Ecto neural progenitor cell (in vitro differentiated cells): ENCODE measurements around the gene DPH1.

Experiments
- DNase-seq: peaks from one replicate; pipeline ENCODE4 v3.0.0-alpha.2; 2018; ENCODE audit warnings: low spot score

The DPH1 gene

GRCh38 chr17:2062571-2063183, 32.7 kb downstream of the DPH1 start:
- DNase-seq: no peak

- DNase-seq: no peak
Measured at GRCh38 chr17:2063261-2064146, 33.6 kb downstream of the DPH1 start.

GRCh38 chr17:2064147-2064489, 34.2 kb downstream of the DPH1 start:
- DNase-seq: no peak

GRCh38 chr17:2064520-2064971, 34.6 kb downstream of the DPH1 start:
- DNase-seq: no peak

- DNase-seq: peak; percentile 83
Measured at GRCh38 chr17:2064980-2065785, 35.2 kb downstream of the DPH1 start.

- DNase-seq: no peak
Measured at GRCh38 chr17:2065949-2066400, 36.0 kb downstream of the DPH1 start.

- no peak for DNase-seq
Measured at GRCh38 chr17:2067048-2067561, 37.2 kb downstream of the DPH1 start.

- DNase-seq: no peak
Measured at GRCh38 chr17:2067608-2068024, 37.7 kb downstream of the DPH1 start.

- no peak for DNase-seq
Measured at GRCh38 chr17:2068031-2068518, 38.1 kb downstream of the DPH1 start.

GRCh38 chr17:2068519-2069051, 38.6 kb downstream of the DPH1 start:
- DNase-seq: no peak

GRCh38 chr17:2070241-2071023, 40.5 kb downstream of the DPH1 start:
- no peak for DNase-seq

- DNase-seq: no peak
Measured at GRCh38 chr17:2071024-2071385, 41.1 kb downstream of the DPH1 start.

- DNase-seq: no peak
Measured at GRCh38 chr17:2071455-2072281, 41.7 kb downstream of the DPH1 start.

GRCh38 chr17:2074919-2075318, 45.0 kb downstream of the DPH1 start:
- no peak for DNase-seq

- DNase-seq: no peak
Measured at GRCh38 chr17:2075336-2076086, 45.6 kb downstream of the DPH1 start.

GRCh38 chr17:2076087-2076984, 46.4 kb downstream of the DPH1 start:
- DNase-seq: no peak

GRCh38 chr17:2077040-2077439, 47.1 kb downstream of the DPH1 start:
- no peak for DNase-seq

GRCh38 chr17:2081564-2081963, 51.6 kb downstream of the DPH1 start:
- no peak for DNase-seq
